ENCODE results near the gene SNAP25.

DNA sequence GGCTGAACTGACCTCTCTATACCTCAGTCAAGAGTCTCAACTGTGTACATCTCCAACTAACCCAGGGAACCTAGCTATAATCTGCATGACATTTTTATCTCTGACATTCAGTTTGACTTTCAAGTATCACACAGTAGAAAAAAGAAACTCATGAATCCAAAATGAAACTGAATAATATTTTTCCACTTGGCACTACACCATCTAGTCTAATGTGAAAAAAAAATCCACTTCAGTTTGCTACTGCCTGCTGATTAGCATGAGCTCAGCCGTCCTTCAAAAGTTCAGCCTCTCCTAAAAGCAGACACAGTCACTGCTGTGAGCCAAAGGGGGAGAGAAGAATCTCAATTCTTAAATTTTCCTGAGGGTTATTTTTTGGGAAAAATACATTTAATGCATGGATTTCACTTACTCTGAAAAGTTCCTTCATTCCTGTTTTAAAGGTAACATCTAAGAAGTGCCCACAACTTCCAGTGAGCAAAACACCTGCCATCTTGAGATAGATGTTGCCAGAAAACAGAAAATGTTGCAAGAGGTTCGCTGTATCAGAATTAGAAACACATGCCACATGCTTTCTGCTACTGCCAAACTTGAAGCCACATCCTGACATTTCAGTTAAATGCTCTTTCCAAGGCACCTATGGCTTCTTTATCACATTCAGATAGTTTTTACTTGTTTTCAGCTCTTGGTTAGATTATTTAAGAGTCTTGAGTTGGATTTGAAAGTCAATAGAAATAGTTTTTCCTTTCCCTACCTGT, 120.0 kb downstream of the SNAP25 start:
- TF ChIP-seq, protein P1, sequence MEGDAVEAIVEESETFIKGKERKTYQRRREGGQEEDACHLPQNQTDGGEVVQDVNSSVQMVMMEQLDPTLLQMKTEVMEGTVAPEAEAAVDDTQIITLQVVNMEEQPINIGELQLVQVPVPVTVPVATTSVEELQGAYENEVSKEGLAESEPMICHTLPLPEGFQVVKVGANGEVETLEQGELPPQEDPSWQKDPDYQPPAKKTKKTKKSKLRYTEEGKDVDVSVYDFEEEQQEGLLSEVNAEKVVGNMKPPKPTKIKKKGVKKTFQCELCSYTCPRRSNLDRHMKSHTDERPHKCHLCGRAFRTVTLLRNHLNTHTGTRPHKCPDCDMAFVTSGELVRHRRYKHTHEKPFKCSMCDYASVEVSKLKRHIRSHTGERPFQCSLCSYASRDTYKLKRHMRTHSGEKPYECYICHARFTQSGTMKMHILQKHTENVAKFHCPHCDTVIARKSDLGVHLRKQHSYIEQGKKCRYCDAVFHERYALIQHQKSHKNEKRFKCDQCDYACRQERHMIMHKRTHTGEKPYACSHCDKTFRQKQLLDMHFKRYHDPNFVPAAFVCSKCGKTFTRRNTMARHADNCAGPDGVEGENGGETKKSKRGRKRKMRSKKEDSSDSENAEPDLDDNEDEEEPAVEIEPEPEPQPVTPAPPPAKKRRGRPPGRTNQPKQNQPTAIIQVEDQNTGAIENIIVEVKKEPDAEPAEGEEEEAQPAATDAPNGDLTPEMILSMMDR (conservative IDR thresholded peaks at IDR 0.05; ENCODE audit: low read depth, low read length) = no peak
- TF ChIP-seq EZH2 (IDR thresholded peaks at IDR 0.05; ENCODE audit: low read length, unreplicated experiment) = no peak
